HepG2 (cell line): ENCODE data around the gene TRMT112. TPM values are rescaled to one million over a fixed set of nuclear protein-coding genes. Genes with fewer than 3 reads are reported as not detected.
A peak's percentile ranks its signal among the peaks of the same experiment; 100 is the strongest.

Experiments used
- NR2C2 ChIP-seq: sonication (generic); formaldehyde crosslinking; IDR thresholded peaks from 2 replicates; pipeline ENCODE4 v1.4.0; 2020; ENCODE audit warnings: missing genetic modification reagents, mild to moderate bottlenecking, moderate library complexity, borderline replicate concordance
- ZNF703 ChIP-seq: sonication (generic); formaldehyde crosslinking; IDR thresholded peaks from 2 replicates; pipeline ENCODE4 v1.5.1; 2020; ENCODE audit warnings: missing genetic modification reagents, mild to moderate bottlenecking, moderate library complexity, borderline replicate concordance
- polyA plus RNA-seq, 8 experiments: library from polyadenylated mRNA; depleted of rRNA in 3 of 8; stranded (reverse) in 7 of 8; unstranded in 1 of 8; fragments of >200 nt; fragmentation: Illumina TruSeq in 4 of 8; extraction: Trizol in 4 of 8; gene quantifications; 2 replicates each; pipeline versions ENCODE4 v1.2.1 to v1.2.3, GENCODE V29; 2011 to 2016; ENCODE audit warnings: low read depth in 4 of 8, missing spikeins in 1 of 8, mixed read lengths in 1 of 8; ENCODE audit not compliant: insufficient read depth in 1 of 8
- total RNA-seq, 5 experiments: library from RNA; depleted of rRNA; stranded (reverse); fragments of >200 nt; fragmentation: Illumina TruSeq; extraction: Trizol; gene quantifications; 2 replicates each; pipeline ENCODE4 v1.2.3, GENCODE V29; 2016; ENCODE audit warnings: low read depth in 1 of 5
- TF ChIP-seq, protein P1 (sequence below): sonication (generic); formaldehyde crosslinking; IDR thresholded peaks from 2 replicates; pipeline ENCODE4 v1.4.0; 2020; ENCODE audit warnings: missing genetic modification reagents
- TF ChIP-seq, protein P2 (sequence below): sonication (generic); formaldehyde crosslinking; IDR thresholded peaks from 2 replicates; pipeline ENCODE4 v1.4.0; 2020; ENCODE audit warnings: missing genetic modification reagents

Gene TRMT112
- total and polyA plus RNA-seq, 2 of the 13 experiments (the other 11 are each of a cell fraction or from before 2014, with no cell fraction given), result 186 to 409 TPM

DNA sequence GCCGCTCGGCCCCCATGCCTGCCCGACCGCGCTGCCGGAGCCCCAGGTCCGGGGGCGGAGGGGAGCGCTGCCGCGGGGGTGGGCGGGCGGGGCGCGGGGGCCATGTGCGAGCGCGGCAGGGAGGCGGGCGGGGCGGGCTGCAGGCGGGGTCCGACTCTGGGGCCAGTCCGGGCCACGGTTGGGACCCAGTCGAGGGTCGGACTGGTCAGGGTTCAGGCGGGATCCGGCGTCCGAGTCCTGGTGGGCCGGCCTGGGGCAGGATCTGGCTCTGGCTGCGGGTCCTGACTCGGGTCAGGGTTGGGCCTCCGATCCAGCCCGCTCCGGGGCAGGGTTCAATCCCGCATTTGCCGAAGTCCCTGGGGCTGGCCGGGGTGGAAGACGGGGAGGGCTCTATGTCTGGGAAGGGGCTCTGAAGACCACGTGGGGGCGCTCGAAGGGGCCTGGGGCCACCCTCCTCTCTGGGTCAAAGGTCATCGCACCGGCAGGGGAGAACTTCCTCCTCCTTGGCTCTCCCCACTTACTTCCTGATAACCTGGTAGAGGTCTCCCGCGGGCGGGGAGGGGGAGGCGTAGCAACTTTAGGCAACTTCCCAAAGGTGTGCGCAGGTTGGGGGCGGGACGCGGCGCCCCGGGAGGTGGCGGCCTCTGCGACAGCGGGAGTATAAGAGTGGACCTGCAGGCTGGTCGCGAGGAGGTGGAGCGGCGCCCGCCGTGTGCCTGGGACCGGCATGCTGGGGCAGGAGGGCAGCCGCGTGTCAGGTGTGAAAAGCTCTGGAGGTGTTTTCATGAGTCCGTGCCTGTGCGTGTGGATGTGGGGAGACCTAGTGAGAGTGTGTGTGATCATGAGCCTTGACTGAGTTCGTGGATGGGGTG, 11.4 kb downstream of the TRMT112 start (continued):
- TF ChIP-seq, protein P1, sequence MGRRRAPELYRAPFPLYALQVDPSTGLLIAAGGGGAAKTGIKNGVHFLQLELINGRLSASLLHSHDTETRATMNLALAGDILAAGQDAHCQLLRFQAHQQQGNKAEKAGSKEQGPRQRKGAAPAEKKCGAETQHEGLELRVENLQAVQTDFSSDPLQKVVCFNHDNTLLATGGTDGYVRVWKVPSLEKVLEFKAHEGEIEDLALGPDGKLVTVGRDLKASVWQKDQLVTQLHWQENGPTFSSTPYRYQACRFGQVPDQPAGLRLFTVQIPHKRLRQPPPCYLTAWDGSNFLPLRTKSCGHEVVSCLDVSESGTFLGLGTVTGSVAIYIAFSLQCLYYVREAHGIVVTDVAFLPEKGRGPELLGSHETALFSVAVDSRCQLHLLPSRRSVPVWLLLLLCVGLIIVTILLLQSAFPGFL (CRISPR knock-in tag), result no peak
- TF ChIP-seq ZNF703 (CRISPR knock-in tag) (no peak; the same call in 1 of the 2 replicates), NR2C2 (peak; percentile 98)
- TF ChIP-seq, protein P2, sequence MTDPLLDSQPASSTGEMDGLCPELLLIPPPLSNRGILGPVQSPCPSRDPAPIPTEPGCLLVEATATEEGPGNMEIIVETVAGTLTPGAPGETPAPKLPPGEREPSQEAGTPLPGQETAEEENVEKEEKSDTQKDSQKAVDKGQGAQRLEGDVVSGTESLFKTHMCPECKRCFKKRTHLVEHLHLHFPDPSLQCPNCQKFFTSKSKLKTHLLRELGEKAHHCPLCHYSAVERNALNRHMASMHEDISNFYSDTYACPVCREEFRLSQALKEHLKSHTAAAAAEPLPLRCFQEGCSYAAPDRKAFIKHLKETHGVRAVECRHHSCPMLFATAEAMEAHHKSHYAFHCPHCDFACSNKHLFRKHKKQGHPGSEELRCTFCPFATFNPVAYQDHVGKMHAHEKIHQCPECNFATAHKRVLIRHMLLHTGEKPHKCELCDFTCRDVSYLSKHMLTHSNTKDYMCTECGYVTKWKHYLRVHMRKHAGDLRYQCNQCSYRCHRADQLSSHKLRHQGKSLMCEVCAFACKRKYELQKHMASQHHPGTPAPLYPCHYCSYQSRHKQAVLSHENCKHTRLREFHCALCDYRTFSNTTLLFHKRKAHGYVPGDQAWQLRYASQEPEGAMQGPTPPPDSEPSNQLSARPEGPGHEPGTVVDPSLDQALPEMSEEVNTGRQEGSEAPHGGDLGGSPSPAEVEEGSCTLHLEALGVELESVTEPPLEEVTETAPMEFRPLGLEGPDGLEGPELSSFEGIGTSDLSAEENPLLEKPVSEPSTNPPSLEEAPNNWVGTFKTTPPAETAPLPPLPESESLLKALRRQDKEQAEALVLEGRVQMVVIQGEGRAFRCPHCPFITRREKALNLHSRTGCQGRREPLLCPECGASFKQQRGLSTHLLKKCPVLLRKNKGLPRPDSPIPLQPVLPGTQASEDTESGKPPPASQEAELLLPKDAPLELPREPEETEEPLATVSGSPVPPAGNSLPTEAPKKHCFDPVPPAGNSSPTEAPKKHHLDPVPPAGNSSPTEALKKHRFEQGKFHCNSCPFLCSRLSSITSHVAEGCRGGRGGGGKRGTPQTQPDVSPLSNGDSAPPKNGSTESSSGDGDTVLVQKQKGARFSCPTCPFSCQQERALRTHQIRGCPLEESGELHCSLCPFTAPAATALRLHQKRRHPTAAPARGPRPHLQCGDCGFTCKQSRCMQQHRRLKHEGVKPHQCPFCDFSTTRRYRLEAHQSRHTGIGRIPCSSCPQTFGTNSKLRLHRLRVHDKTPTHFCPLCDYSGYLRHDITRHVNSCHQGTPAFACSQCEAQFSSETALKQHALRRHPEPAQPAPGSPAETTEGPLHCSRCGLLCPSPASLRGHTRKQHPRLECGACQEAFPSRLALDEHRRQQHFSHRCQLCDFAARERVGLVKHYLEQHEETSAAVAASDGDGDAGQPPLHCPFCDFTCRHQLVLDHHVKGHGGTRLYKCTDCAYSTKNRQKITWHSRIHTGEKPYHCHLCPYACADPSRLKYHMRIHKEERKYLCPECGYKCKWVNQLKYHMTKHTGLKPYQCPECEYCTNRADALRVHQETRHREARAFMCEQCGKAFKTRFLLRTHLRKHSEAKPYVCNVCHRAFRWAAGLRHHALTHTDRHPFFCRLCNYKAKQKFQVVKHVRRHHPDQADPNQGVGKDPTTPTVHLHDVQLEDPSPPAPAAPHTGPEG (CRISPR knock-in tag), result no peak
